ENCODE results near the gene ATAD3C. TPM values are rescaled to one million over a fixed set of nuclear protein-coding genes. Genes with fewer than 3 reads are reported as not detected.
"Not testable (repeated sequence)": the region's sequence is repeated elsewhere in the genome, so short reads cannot be mapped to it uniquely, and the experiment has no call there.

ATAD3C gene
- total and polyA plus RNA-seq, 2 of the 4 experiments (the other 2 are of a cell fraction) = not detected

- H2AFZ ChIP-seq (replicated peaks; ENCODE audit: low read length, poor library complexity); H3K14ac ChIP-seq (replicated peaks; ENCODE audit: low read depth, low read length); dilution Hi-C loops (cut with HindIII; ENCODE audit: low sequenced_read_pairs, unreplicated experiment); BruUV-seq (replicated peaks); H3K9me1 ChIP-seq (ENCODE audit: insufficient read depth, low read length); H3K9ac ChIP-seq (ENCODE audit: low read depth, low read length); in situ Hi-C loops (cut with MboI; ENCODE audit: low sequenced_read_pairs); H3K4ac ChIP-seq (ENCODE audit: low read depth, low read length); H2BK5ac ChIP-seq (ENCODE audit: low read depth, low read length, poor library complexity, severe bottlenecking); CTCF ChIA-PET; H3K56ac ChIP-seq (ENCODE audit: extremely low read depth, insufficient read depth, low read length); H2BK15ac ChIP-seq (ENCODE audit: low read depth, low read length); H3K18ac ChIP-seq (ENCODE audit: low read depth, low read length); H2BK120ac ChIP-seq (ENCODE audit: low read depth, low read length); H3K27me3 ChIP-seq (ENCODE audit: control insufficient read depth, insufficient read depth, low read length); intact Hi-C loops (cut with micrococcal nuclease); H3K23ac ChIP-seq (ENCODE audit: low read depth, low read length); ATAC-seq (ENCODE audit: low read depth); H2BK20ac ChIP-seq (ENCODE audit: low read depth, low read length); H4K5ac ChIP-seq (ENCODE audit: low read depth, low read length); H4K8ac ChIP-seq (ENCODE audit: low read depth in 2 of 2, low read length in 2 of 2); POLR2A ChIA-PET (ENCODE audit: unreplicated experiment); H3K9me3 ChIP-seq (ENCODE audit: control insufficient read depth, insufficient read depth, low read length); H2AK9ac ChIP-seq (replicated peaks; ENCODE audit: low read depth, low read length, poor library complexity); H3K4me3 ChIP-seq (ENCODE audit: insufficient read depth, low read depth, low read length); H4K91ac ChIP-seq (ENCODE audit: insufficient read depth, low read depth, low read length); H4K20me1 ChIP-seq (ENCODE audit: insufficient read depth, low read length); H2AK5ac ChIP-seq (ENCODE audit: low read depth, low read length); H3K4me2 ChIP-seq (ENCODE audit: low read depth, low read length); H3K27ac ChIP-seq (ENCODE audit: insufficient read depth, low read length); H3K4me1 ChIP-seq (ENCODE audit: control insufficient read depth, insufficient read depth, low read length); DNase-seq: not testable (repeated sequence)
- WGBS, 2 experiments (ENCODE audit: extremely low coverage in 2 of 2, insufficient read length in 1 of 2) = 90% methylated on average over 4 of the region's 16 CpGs; no CpG with 5 or more reads in 1 of the 2 experiments
- Histone ChIP-seq H3K36me3 (ENCODE audit: control insufficient read depth, insufficient read depth, low read length) (peaks cover 19% of the 10 kb centered on the region), H3K79me1 (ENCODE audit: low read depth in 1 of 2, low read length in 2 of 2) (peaks cover 15 to 25% of the 10 kb centered on the region in 2 experiments)
Measured at GRCh38 chr1:1514376-1514775, 64.9 kb downstream of the ATAD3C start.

- H3K79me1 ChIP-seq (ENCODE audit: low read depth in 1 of 2, low read length in 2 of 2) = peaks cover 9 to 14% of the 10 kb centered on the region in 2 experiments; a peak in 3 of 4 replicates
- H4K5ac ChIP-seq (ENCODE audit: low read depth, low read length); H3K9me1 ChIP-seq (ENCODE audit: insufficient read depth, low read length); POLR2A ChIA-PET (ENCODE audit: unreplicated experiment); H3K4ac ChIP-seq (ENCODE audit: low read depth, low read length); ATAC-seq (ENCODE audit: low read depth); H3K9me3 ChIP-seq (ENCODE audit: control insufficient read depth, insufficient read depth, low read length); H4K8ac ChIP-seq (ENCODE audit: low read depth in 2 of 2, low read length in 2 of 2); H4K91ac ChIP-seq (ENCODE audit: insufficient read depth, low read depth, low read length); H2BK5ac ChIP-seq (ENCODE audit: low read depth, low read length, poor library complexity, severe bottlenecking); H3K27ac ChIP-seq (ENCODE audit: insufficient read depth, low read length); H2AFZ ChIP-seq (replicated peaks; ENCODE audit: low read length, poor library complexity); H3K4me3 ChIP-seq (ENCODE audit: insufficient read depth, low read depth, low read length); DNase-seq; H3K14ac ChIP-seq (replicated peaks; ENCODE audit: low read depth, low read length); CTCF ChIA-PET; BruUV-seq (replicated peaks); H4K20me1 ChIP-seq (ENCODE audit: insufficient read depth, low read length); H2BK20ac ChIP-seq (ENCODE audit: low read depth, low read length); H3K4me2 ChIP-seq (ENCODE audit: low read depth, low read length); H2AK5ac ChIP-seq (ENCODE audit: low read depth, low read length); in situ Hi-C loops (cut with MboI; ENCODE audit: low sequenced_read_pairs); H3K23ac ChIP-seq (ENCODE audit: low read depth, low read length); H2BK120ac ChIP-seq (ENCODE audit: low read depth, low read length); H3K56ac ChIP-seq (ENCODE audit: extremely low read depth, insufficient read depth, low read length); H3K18ac ChIP-seq (ENCODE audit: low read depth, low read length); H2AK9ac ChIP-seq (replicated peaks; ENCODE audit: low read depth, low read length, poor library complexity); intact Hi-C loops (cut with micrococcal nuclease); H2BK15ac ChIP-seq (ENCODE audit: low read depth, low read length); H3K4me1 ChIP-seq (ENCODE audit: control insufficient read depth, insufficient read depth, low read length); H3K27me3 ChIP-seq (ENCODE audit: control insufficient read depth, insufficient read depth, low read length); H3K9ac ChIP-seq (ENCODE audit: low read depth, low read length); dilution Hi-C loops (cut with HindIII; ENCODE audit: low sequenced_read_pairs, unreplicated experiment): not testable (repeated sequence)
- peaks cover 28% of the 10 kb centered on the region for H3K36me3 ChIP-seq (ENCODE audit: control insufficient read depth, insufficient read depth, low read length)
- 100% methylated on average over 4 of the region's 14 CpGs; no CpG with 5 or more reads in 1 of the 2 experiments for WGBS, 2 experiments (ENCODE audit: extremely low coverage in 2 of 2, insufficient read length in 1 of 2)
Measured at GRCh38 chr1:1516923-1517322, 67.4 kb downstream of the ATAD3C start.
